Liver (tissue), 9 donors: ENCODE results near the gene PLVAP. TPM values are rescaled to one million over a fixed set of nuclear protein-coding genes. Genes with fewer than 3 reads are reported as not detected.

ENCODE experiments used
- DNase-seq: peaks from one replicate; pipeline ENCODE4 v3.0.0-alpha.2; 2017; ENCODE audit warnings: low spot score
- H3K27ac ChIP-seq, 2 donors: one replicate each; pipeline ENCODE4 v1.7.0; 2013; ENCODE audit warnings: inconsistent platforms in 2 of 2, low read length in 2 of 2, control low read depth in 1 of 2, low read depth in 1 of 2, mild to moderate bottlenecking in 1 of 2
- H3K27me3 ChIP-seq, 4 donors: one replicate each; pipeline versions ENCODE4 v1.6.1 to v1.7.0; 2013; ENCODE audit warnings: low read length in 3 of 4, inconsistent platforms in 1 of 4, mild to moderate bottlenecking in 1 of 4, moderate library complexity in 1 of 4; ENCODE audit not compliant: control insufficient read depth in 4 of 4, insufficient read depth in 4 of 4
- H3K36me3 ChIP-seq, 4 donors: one replicate each; pipeline versions ENCODE4 v1.6.1 to v1.7.0; 2013; ENCODE audit warnings: low read length in 3 of 4, mild to moderate bottlenecking in 3 of 4, low read depth in 1 of 4, moderate library complexity in 1 of 4; ENCODE audit not compliant: control insufficient read depth in 4 of 4, insufficient read depth in 3 of 4
- H3K4me1 ChIP-seq, 4 donors: one replicate each; pipeline versions ENCODE4 v1.6.1 to v1.7.0; 2013; ENCODE audit warnings: low read length in 3 of 4, mild to moderate bottlenecking in 3 of 4, moderate library complexity in 1 of 4; ENCODE audit not compliant: control insufficient read depth in 4 of 4, insufficient read depth in 4 of 4
- H3K4me3 ChIP-seq, 3 donors: one replicate each; pipeline versions ENCODE4 v1.6.1 to v1.7.0; 2013; ENCODE audit warnings: low read length in 3 of 3, control low read depth in 1 of 3, low read depth in 1 of 3, mild to moderate bottlenecking in 1 of 3
- H3K9ac ChIP-seq, 2 donors: one replicate each; pipeline ENCODE4 v1.7.0; 2013; ENCODE audit warnings: low read length in 2 of 2, mild to moderate bottlenecking in 2 of 2, moderate library complexity in 2 of 2, control low read depth in 1 of 2, low read depth in 1 of 2
- H3K9me3 ChIP-seq, 4 donors: one replicate each; pipeline versions ENCODE4 v1.6.1 to v1.7.0; 2013; ENCODE audit warnings: low read length in 3 of 4; ENCODE audit not compliant: control insufficient read depth in 4 of 4
- EGR1 ChIP-seq, 2 donors: IDR thresholded peaks; 2 replicates each; pipeline ENCODE4 v1.6.1; 2016 to 2018; ENCODE audit warnings: antibody characterized with exemption in 2 of 2, low read depth in 2 of 2
- FOXA1 ChIP-seq: IDR thresholded peaks from 2 replicates; pipeline ENCODE4 v1.6.1; 2016; ENCODE audit warnings: antibody characterized with exemption
- FOXA2 ChIP-seq: IDR thresholded peaks from 2 replicates; pipeline ENCODE4 v1.6.1; 2016; ENCODE audit warnings: antibody characterized with exemption
- GABPA ChIP-seq, 2 donors: IDR thresholded peaks in 1 of 2; conservative IDR thresholded peaks in 1 of 2; 2 replicates each; pipeline ENCODE4 v1.6.1; 2016; ENCODE audit warnings: antibody characterized with exemption in 2 of 2, mild to moderate bottlenecking in 1 of 2, moderate library complexity in 1 of 2
- HNF4A ChIP-seq, 2 donors: conservative IDR thresholded peaks; 2 replicates each; pipeline ENCODE4 v1.6.1; 2016; ENCODE audit warnings: antibody characterized with exemption in 2 of 2, mild to moderate bottlenecking in 2 of 2
- HNF4G ChIP-seq: IDR thresholded peaks from 2 replicates; pipeline ENCODE4 v1.6.1; 2016; ENCODE audit warnings: antibody characterized with exemption
- JUND ChIP-seq, 2 donors: IDR thresholded peaks; 2 replicates each; pipeline ENCODE4 v1.6.1; 2016; ENCODE audit warnings: antibody characterized with exemption in 2 of 2
- NR2F2 ChIP-seq: IDR thresholded peaks from 2 replicates; pipeline ENCODE4 v1.6.1; 2016; ENCODE audit warnings: antibody characterized with exemption
- RAD21 ChIP-seq, 2 donors: IDR thresholded peaks; 2 replicates each; pipeline ENCODE4 v1.6.1; 2016; ENCODE audit warnings: antibody characterized with exemption in 2 of 2, mild to moderate bottlenecking in 2 of 2
- SP1 ChIP-seq: IDR thresholded peaks from 2 replicates; pipeline ENCODE4 v1.6.1; 2018; ENCODE audit warnings: antibody characterized with exemption, mild to moderate bottlenecking
- TAF1 ChIP-seq: conservative IDR thresholded peaks from 2 replicates; pipeline ENCODE4 v1.6.1; 2016; ENCODE audit warnings: antibody characterized with exemption, mild to moderate bottlenecking
- YY1 ChIP-seq: IDR thresholded peaks from 2 replicates; pipeline ENCODE4 v1.6.1; 2016; ENCODE audit warnings: antibody characterized with exemption, mild to moderate bottlenecking
- WGBS: extraction: QIAGEN DNeasy Blood & Tissue Kit; methylation state at CpG from one replicate; pipeline ENCODE4 v1.1.7; 2013; 5-methylcytosine and 5-hydroxymethylcytosine counted together
- polyA plus RNA-seq, 2 donors: library from polyadenylated mRNA; stranded (reverse) in 1 of 2; unstranded in 1 of 2; fragments of 200-250 nt in 1 of 2; fragments of >200 nt in 1 of 2; fragmentation: Nextera tagmentation in 1 of 2; extraction: Ambion mirVana in 1 of 2; gene quantifications; one replicate each; pipeline versions ENCODE4 v1.2.1 to v1.2.3, GENCODE V29; 2013 to 2015
- total RNA-seq, 2 donors: library from RNA; depleted of rRNA; stranded (reverse); fragments of >200 nt; gene quantifications; one replicate each; pipeline ENCODE4 v1.2.3, GENCODE V29; 2014
- TF ChIP-seq, protein P1 (sequence below): fragments of 150-350 bp; IDR thresholded peaks from 2 replicates; pipeline ENCODE4 v1.5.1; 2017; ENCODE audit warnings: improper control_type of control experiment, low read depth, low read length; ENCODE audit not compliant: missing input control
- TF ChIP-seq, protein P2 (sequence below): IDR thresholded peaks from 2 replicates; pipeline ENCODE4 v1.6.1; 2016; ENCODE audit warnings: antibody characterized with exemption
- TF ChIP-seq, protein P3 (sequence below): IDR thresholded peaks from 2 replicates; pipeline ENCODE4 v1.6.1; 2016; ENCODE audit warnings: antibody characterized with exemption
- donor health status: healthy.
- donor health status: healthy.
- donor health status: healthy.
- donor health status: healthy.
- donor health status: healthy.

The PLVAP gene
- total and polyA plus RNA-seq, 4 donors, result 4.2 to 11.8 (median 8.6) TPM

DNA sequence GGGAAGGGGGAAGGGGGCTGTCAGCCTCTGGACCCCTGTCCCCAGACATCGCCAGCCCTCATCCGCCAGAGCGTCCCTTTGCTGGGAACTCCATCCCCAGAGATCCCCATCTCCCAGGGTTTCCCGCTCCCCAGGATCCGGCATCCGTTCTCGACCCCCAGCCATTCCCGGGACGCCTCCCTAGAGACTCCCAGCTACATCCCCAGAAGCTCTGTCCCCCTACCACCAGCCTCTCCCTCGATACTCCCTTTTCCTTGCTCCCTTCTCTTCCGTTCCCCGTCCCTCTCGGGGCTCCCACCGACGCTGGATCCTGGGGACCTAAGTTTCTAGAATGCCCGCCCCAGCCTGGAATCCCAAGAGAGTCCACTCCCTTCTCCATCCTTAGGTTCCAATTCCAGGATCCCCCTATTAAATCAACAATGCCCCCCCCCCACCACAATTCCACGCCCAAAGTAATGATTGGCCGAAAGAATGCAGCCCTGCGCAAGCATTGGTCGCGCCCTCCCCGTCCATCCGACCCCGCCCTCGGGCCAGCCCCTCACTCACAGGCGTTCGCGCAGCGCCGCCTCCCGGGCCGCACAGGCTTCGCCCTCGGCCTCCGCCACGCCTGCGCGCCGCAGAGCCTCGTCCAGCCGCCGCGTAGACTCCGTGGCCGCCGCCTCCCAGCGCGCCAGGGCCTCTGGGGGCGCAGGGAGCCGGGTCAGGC lies 13.7 kb upstream of the PLVAP start:
- TF ChIP-seq, protein P1, sequence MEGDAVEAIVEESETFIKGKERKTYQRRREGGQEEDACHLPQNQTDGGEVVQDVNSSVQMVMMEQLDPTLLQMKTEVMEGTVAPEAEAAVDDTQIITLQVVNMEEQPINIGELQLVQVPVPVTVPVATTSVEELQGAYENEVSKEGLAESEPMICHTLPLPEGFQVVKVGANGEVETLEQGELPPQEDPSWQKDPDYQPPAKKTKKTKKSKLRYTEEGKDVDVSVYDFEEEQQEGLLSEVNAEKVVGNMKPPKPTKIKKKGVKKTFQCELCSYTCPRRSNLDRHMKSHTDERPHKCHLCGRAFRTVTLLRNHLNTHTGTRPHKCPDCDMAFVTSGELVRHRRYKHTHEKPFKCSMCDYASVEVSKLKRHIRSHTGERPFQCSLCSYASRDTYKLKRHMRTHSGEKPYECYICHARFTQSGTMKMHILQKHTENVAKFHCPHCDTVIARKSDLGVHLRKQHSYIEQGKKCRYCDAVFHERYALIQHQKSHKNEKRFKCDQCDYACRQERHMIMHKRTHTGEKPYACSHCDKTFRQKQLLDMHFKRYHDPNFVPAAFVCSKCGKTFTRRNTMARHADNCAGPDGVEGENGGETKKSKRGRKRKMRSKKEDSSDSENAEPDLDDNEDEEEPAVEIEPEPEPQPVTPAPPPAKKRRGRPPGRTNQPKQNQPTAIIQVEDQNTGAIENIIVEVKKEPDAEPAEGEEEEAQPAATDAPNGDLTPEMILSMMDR, result peak; percentile 48
- TF ChIP-seq NR2F2 (no peak), SP1 (peak; percentile 41), RAD21 (IDR thresholded peaks at IDR 0.05) (peak; percentile 37 to 59)
- Histone ChIP-seq H3K27ac (no peak overlapping the region), H3K4me3 (peak overlapping the region in 2 of 3 donors; percentile 30 to 49), H3K4me1 (peaks cover 1 to 19% (median 9%) of the 10 kb centered on the region in 4 donors), H3K27me3 (peaks cover 0 to 4% (median 0%) of the 10 kb centered on the region in 4 donors), H3K9ac (no peak overlapping the region), H3K9me3 (no peaks in the 10 kb centered on the region), H3K36me3 (no peaks in the 10 kb centered on the region)
- WGBS, result 3% methylated on average over 50 of the region's 50 CpGs
- DNase-seq, result peak; percentile 84

DNA sequence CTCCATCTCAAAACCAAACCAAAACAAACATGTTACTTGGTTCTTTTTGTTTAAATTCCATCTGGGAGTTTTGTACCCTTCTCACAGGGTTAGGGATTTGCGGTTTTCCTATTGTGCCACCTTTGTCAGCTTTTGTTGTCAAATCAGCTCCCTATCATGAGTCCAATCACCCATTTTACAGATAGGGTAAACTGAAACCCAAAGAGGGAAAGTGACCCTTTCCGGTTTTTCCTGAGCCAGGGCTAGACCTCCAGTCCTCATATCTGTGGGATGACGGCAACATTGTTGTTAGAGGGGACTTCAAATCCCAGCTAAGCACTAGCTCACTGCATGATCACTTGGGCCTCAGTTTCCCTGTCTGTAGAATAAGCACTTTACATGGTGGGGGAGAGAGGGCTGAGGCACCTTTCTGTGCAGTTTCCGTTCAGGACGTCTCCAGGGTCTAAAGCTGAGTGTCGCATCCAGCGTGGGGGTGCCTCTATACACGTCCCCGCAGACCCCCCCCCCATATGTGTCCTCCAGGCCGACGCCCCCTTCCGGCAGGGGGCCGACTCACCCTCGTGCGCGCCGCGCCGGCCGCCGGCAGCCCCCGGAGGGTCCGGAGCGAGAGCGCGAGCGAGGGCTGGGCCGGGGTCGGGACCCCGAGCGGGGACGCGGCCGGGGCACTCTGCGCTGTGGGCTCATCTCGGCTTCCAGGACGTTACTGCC lies 13.0 kb upstream of the PLVAP start:
- 16% methylated on average over 37 of the region's 37 CpGs for WGBS
- Histone ChIP-seq H3K27ac (no peak overlapping the region), H3K27me3 (peaks cover 0 to 4% (median 0%) of the 10 kb centered on the region in 4 donors), H3K4me3 (peak overlapping the region in 1 of 3 donors; percentile 26), H3K4me1 (peaks cover 1 to 19% (median 9%) of the 10 kb centered on the region in 4 donors), H3K9ac (no peak overlapping the region), H3K36me3 (no peaks in the 10 kb centered on the region), H3K9me3 (no peaks in the 10 kb centered on the region)
- DNase-seq, result no peak
- TF ChIP-seq YY1, result no peak

DNA sequence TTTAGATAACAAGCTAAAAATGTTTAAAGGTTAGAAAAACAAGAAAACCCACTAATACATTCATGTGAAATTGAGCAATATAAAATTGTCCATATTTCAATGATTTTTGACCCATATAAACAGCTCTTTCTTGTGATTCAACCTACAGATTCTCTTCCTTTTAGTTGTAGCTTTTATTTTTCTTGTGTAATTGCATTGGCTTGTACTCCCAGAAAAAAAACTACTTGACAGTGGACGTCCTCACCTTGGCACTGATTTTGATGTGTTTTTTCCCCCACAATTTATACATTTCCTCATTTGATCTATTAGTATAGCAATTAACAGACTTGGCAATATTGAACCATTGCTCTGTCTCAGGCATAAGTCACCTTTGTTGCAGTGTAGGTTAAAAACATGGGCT lies 12.1 kb upstream of the PLVAP start:
- Histone ChIP-seq H3K9ac (no peak overlapping the region), H3K36me3 (no peaks in the 10 kb centered on the region), H3K27ac (no peak overlapping the region), H3K4me3 (no peak overlapping the region), H3K9me3 (no peaks in the 10 kb centered on the region), H3K4me1 (peaks cover 1 to 17% (median 9%) of the 10 kb centered on the region in 4 donors), H3K27me3 (peaks cover 0 to 4% (median 0%) of the 10 kb centered on the region in 4 donors)
- TF ChIP-seq RAD21 (IDR thresholded peaks at IDR 0.05) (no peak), HNF4A (conservative IDR thresholded peaks at IDR 0.05) (no peak), FOXA1 (no peak), GABPA (IDR thresholded peaks at IDR 0.05 in 1 of 2, conservative IDR thresholded peaks at IDR 0.05 in 1 of 2) (no peak), TAF1 (no peak), FOXA2 (no peak), EGR1 (IDR thresholded peaks at IDR 0.05; ENCODE audit: low read depth in 2 of 2) (no peak), HNF4G (no peak), JUND (IDR thresholded peaks at IDR 0.05) (no peak)
- TF ChIP-seq, protein P1, result no peak
- TF ChIP-seq, protein P2, sequence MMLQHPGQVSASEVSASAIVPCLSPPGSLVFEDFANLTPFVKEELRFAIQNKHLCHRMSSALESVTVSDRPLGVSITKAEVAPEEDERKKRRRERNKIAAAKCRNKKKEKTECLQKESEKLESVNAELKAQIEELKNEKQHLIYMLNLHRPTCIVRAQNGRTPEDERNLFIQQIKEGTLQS, result no peak
- TF ChIP-seq, protein P3, sequence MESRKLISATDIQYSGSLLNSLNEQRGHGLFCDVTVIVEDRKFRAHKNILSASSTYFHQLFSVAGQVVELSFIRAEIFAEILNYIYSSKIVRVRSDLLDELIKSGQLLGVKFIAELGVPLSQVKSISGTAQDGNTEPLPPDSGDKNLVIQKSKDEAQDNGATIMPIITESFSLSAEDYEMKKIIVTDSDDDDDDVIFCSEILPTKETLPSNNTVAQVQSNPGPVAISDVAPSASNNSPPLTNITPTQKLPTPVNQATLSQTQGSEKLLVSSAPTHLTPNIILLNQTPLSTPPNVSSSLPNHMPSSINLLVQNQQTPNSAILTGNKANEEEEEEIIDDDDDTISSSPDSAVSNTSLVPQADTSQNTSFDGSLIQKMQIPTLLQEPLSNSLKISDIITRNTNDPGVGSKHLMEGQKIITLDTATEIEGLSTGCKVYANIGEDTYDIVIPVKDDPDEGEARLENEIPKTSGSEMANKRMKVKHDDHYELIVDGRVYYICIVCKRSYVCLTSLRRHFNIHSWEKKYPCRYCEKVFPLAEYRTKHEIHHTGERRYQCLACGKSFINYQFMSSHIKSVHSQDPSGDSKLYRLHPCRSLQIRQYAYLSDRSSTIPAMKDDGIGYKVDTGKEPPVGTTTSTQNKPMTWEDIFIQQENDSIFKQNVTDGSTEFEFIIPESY, result no peak
- no peak for DNase-seq
- 48% methylated on average over 1 of the region's 1 CpG for WGBS
